GM12874 (cell line): ENCODE data around the gene KIAA1217.

Source experiments
- CTCF ChIP-seq: IDR thresholded peaks from 2 replicates; pipeline ENCODE4 v1.5.1; 2011; ENCODE audit warnings: low read depth, mild to moderate bottlenecking, control low read depth, low read length, moderate library complexity; ENCODE audit not compliant: insufficient read depth

Gene KIAA1217

GRCh38 chr10:24494777-24495176 is 285.8 kb downstream of the KIAA1217 start:
- TF ChIP-seq CTCF = no peak

- TF ChIP-seq CTCF = no peak
Observed at GRCh38 chr10:24495666-24496460, 286.9 kb downstream of the KIAA1217 start.

- no peak for TF ChIP-seq CTCF
Observed at GRCh38 chr10:24496906-24497305, 288.0 kb downstream of the KIAA1217 start.

- TF ChIP-seq CTCF = no peak
Observed at GRCh38 chr10:24501056-24501711, 292.2 kb downstream of the KIAA1217 start.

- TF ChIP-seq CTCF = no peak
Observed at GRCh38 chr10:24502006-24502405, 293.1 kb downstream of the KIAA1217 start.

GRCh38 chr10:24502801-24503460 is 294.0 kb downstream of the KIAA1217 start:
- TF ChIP-seq CTCF = no peak
